Epidermal melanocyte (primary cell): ENCODE data around the gene AKAP13.
"Not testable (repeated sequence)": the region's sequence is repeated elsewhere in the genome, so short reads cannot be mapped to it uniquely, and the experiment has no call there.

Source experiments
- DNase-seq: peaks from one replicate; pipeline ENCODE4 v3.0.0; 2011; ENCODE audit warnings: low spot score; ENCODE audit not compliant: insufficient read length

AKAP13 gene

DNA sequence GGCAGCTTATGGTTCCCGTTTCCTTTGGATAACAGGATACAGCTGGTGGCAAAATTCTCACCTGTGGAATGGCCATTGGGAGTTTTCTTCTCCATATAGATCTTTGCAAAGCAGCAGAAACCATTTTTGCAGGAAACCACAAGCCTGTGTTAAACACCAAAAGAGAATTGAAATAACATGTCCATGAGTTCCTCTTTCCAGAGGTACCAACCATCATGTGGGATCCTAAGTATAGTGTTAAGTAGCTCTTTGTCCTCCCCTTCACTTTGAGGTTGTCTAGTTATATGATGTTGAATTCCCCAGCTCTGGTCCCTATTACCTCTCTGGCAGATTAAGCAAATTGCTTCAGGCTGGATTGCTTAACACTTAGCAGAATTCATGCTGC is 94.9 kb downstream of the AKAP13 start:
- DNase-seq, result no peak

DNA sequence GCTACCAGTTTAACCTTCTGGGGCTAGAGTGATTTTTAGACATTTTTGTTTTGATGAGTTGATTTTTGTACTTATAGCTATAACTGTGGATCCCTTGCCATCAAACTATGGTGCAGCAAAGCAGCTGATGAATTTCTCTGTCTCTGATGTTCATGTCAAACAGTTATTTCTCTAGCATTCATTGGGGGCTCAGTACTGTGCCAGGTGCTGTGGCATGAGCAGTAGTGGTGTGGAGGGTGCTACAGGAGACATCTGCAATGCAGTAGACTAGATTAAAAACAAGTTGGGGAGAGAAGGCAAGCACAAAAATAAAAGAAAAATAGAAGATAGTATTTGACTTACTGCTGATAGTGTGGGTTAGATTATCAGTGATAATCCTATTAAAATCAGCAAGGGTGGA is 95.3 kb downstream of the AKAP13 start:
- DNase-seq, result no peak

DNA sequence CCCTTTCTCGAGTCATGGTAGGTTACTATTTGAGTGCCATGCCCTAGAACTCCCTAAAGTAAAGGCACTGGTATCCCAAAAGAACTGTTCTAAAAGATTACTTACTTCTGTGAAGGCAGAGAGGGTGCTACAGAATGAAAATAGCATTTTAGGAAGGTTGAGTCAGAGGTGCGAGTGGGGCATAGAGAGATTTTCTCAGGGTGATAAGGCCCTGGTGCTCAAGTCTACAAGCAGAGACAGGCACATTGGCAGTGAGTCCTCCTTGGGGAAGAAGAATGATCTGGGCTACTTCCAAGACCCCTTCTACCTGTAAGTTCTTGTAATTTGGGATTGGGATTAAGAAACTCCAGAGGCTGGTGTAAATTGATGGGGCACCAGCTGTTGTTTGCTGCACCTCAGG is 96.7 kb downstream of the AKAP13 start:
- no peak for DNase-seq

DNA sequence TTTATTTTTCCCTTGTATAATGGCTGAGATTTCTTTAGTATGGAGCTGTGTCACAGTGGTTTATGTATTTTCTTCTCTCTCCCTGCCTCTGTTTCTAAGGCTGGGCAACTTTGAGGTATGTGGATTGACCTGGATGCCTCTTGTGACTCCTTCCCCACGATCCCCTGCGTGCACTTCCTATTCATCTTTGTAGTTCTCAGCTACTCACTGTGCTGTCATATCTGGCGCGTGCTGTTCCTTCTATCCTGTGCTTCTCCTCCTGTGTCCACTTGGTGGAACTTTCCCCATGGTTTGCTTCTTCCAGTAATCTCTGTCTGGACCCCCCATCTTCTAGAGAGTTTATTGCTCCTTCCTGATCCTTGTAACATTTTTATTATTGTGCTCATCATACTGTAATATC is 97.3 kb downstream of the AKAP13 start:
- DNase-seq, result no peak

DNA sequence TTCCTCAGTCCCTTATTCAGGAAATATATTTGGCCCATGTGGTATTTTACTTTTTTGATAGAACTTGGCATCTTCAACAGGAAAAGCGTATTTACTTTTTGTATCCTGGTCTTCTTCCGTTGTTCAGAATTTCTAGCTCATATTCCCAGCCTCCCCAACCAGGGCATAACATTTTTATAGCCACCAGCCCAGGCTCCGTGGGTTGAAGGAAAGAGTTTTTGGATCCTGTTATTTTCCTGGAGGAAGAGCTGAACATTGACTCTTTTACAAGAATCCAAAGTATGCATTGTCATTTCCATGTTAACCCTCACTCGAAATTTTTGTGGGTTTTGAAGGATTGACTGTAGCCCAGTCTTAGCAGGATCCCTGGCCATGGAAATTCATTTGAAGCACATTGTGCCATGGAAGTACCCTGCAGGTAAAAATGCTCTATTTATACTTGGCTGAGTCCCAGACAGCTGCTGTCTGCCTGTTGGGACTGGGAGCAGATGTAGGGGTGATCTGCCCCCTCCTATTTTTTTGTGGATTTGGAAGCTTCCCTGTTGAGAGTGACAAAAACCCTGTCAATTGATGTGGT is 98.8 kb downstream of the AKAP13 start:
- DNase-seq, result peak; percentile 67

DNA sequence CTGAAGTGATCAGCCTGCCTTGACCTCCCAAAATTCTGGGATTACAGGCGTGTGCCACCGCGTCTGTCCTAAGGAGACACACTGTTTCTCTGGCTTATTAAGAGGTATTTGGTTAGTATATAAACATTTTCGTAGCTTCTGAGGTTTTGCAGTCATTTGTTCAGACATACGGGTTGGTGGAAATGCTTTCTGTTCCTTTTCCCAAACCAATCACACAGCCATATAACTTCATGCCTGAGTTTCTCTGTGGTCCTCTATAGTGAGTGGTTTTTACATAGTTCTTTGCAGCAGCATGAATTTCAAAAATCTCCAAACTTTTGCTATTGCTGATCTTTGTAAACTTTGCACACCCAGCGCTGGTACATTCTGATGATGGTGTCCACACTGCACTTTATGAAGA is 100.5 kb downstream of the AKAP13 start:
- DNase-seq, result no peak

DNA sequence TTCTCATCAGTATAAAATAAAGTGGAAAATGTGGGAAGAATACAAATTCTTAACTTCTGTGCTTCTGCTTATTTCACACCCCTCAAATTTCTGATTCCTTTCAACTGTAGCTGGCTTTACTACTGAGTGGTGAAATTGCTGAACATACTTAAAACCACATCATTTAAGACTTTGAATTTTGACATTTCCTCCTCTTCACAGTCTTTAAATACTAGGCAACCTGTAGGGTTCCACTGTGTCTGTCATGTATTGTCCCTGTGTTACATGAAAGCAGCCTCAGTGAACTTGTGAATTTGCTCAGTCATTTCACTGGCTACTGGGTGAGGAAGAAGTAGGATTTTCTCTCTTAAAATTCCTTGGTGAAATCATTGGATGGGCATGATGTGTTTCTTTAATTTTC is 101.1 kb downstream of the AKAP13 start:
- DNase-seq, result not testable (repeated sequence)

DNA sequence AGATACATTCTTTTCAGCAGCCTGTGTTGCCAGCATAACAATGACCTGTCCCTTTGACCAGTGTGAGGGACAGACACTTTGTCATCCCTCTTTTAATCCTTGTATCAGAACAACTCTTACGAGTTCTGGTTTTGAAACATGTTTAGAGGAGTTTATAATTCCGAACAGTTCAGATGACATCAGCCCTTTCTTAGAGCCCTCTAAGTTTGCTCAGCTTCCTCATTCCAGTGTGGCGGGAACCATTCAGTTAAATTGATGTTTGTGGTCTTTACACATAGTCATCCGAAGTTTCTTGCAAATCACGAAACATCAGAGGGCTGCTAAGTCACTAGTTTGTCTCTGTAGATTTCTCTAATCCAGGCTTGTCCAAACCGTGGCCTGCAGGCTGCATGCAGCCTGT is 102.5 kb downstream of the AKAP13 start:
- DNase-seq, result no peak

DNA sequence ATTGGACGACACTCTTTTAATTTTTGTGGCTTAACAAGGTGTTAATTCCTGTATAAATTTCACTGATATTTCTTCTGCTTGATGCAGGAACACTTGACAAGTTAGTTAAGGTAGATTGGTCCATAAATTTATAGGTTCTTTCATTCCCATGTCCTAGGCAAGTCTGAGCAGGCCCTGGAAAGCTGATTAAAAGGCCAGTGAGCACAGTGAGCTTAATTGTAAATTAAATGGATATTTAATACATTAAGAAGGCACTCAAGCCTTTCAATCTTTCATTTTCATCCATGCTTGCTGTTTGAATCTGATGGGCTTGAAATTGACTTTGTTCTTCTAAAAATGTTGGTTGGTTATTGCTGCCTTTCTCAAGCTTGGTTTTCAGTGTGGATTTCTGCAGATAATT is 103.6 kb downstream of the AKAP13 start:
- not testable (repeated sequence) for DNase-seq

DNA sequence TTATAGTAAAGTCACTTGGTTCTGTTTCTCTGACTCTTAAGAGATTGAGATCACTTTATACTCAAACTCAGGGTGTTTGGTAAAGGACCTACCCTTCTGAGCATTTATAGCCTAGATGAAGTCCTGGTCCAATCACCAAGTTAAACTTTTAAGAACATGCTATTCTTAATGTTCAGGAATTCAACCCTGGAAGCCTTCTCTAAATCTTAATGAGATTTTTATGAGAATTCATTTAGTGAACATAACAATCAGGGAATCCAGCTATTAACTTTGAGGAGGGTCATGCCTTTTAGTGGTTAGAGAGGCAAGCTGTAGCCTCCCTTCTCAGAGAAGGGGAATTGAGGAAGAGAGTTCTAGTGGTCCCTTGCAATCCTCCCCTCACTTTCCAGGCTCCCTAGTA is 104.5 kb downstream of the AKAP13 start:
- not testable (repeated sequence) for DNase-seq

DNA sequence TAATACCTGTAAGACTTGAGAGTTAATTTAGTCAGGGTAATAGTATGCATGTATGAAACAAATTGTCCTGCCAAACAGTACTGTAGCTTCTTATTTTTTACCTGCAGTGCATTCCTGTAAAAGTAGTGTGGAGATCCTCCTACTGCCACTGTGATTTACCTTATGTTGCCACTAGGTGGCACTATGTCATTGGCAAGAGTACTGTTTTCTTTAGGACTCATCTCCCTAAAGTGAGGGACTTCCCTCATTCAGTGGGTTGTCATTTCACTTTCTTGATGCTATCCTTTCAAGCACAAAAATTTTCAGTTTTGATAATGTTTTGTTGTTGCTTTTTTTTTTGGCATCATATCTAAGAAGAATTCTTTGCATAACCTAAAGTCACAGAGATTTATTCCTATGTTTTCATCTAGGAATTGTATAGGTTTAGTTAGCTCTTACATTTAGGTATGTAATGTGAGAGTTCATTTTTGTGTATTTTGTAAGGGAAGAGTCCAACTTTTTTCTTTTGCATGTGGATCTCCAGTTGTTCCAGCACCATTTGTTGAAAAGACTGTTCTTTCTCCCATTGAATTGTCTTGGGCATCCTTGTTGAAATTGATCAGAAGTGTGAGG is 105.7 kb downstream of the AKAP13 start:
- peak; percentile 65 for DNase-seq

DNA sequence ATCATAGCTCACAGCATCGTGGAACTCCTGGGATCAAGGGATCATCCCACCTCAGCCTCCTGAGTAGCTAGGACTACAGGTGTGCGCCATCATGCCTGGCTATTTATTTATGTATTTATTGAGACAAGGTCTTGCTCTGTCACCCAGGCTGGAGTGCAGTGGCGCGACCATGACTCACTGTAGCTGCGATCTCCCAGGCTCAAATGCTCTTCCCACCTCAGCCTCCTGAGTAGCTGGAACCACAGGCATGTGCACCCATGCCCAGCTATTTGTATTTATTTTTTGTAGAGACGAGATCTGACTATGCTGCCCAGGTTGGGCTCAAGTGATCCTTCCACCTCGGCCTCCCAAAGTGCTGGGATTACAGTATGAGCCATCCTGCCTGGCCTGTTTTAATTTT is 107.4 kb downstream of the AKAP13 start:
- not testable (repeated sequence) for DNase-seq

DNA sequence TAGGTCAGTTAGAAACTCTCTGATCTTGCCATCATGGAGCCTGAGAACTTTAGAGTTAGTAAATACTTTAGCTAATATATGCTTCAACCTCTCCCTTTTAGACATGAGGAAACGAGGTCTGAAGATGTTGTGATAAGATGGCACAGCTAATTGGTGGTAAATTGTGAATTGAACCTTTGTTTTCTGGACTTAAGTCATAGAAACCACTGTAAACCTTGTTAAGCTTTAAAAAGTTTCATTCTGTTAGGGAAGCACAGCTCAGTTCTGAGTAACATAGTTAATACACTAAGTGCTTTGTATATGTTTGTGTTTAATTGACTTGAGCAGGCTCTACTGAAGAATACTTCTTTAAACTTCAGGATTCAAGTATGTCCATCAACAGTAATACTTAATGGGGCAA is 108.6 kb downstream of the AKAP13 start:
- DNase-seq, result peak; percentile 68

DNA sequence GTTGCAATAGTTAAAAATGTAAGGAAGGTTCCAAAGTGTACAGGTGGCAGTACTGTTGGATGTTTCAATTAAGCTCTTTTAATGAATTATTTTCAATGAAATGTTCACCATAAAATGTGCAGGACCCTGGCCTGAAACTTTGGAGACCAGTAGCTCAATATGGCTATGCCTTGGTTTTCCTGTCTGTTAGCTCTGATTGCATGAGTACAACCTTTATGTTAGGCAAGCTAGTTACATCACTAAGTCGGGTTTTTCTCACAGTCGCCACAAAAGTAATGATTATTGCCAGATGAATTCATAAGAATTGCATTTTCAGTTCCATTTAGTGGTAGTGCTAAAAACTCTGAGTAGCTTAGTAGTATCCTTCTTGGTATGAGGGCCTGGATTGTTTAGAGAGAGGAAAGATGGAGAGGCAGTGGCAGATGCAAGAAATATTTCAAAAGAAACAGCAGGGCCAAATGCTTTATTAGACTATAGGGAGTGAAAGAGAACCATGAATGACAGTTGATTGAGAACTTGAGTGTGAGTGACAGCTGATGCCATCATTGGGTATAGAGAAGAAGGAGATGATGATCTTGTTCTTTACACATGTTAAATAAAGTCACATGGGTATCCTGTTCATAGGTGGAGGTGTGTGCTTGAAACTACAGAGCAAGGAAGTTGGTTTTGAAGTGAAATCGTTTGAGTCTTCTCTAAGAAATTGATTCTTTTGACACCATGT is 109.5 kb downstream of the AKAP13 start:
- DNase-seq, result no peak

DNA sequence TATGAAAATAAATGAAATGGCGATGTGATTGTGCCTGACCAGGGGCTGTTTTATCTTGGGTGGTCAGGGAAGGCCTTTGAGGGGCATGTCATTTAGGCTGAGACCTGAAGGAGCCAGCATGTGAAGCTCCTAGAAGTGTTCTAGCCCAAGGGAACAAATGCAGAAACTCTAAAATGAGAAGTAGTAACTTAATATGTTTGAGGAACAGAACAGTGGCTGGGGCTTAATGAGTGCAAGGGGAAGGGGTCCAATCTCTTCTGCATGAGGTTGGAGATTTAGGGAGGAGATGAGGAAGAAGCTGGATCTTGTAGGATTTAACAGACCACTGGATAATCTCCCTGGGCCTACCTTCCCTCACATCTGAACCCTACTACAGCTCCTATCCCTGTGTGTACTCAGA is 110.5 kb downstream of the AKAP13 start:
- DNase-seq, result no peak

DNA sequence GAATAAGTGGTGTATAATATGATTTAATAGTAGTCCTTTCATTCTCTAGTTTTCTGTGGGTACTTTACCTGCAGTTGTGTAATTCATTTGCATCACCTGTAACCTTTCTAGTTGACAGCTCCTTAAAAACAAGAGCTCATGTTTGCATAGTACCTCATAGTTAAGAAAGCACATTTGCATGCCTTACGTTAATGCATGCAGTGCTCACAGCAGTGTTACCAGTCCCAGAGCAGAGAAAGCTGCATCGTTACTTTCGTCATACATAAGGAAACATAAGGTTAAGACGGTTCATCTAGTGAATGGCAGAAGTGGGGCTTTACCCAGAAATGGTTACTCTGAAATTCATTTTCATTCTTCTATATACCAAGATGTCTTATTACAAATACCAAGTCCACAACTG is 111.3 kb downstream of the AKAP13 start:
- no peak for DNase-seq

DNA sequence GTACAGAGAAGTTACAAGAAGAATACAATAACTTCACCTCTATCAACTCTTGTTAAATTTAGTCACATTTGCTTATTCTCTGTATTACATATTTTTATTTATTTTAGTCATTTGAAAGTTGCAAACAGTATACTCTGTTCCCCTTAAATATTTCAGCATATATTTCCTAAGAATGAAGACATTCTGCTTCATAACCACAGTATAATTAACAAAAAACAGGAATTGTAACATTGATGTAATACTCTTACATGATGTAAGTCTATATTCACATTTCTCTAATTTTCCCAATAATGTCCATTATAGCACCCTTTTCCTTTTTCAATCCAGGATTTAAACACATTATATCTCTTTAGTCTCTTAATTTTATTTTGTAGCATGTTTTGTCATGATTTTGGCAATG is 112.0 kb downstream of the AKAP13 start:
- DNase-seq, result no peak

DNA sequence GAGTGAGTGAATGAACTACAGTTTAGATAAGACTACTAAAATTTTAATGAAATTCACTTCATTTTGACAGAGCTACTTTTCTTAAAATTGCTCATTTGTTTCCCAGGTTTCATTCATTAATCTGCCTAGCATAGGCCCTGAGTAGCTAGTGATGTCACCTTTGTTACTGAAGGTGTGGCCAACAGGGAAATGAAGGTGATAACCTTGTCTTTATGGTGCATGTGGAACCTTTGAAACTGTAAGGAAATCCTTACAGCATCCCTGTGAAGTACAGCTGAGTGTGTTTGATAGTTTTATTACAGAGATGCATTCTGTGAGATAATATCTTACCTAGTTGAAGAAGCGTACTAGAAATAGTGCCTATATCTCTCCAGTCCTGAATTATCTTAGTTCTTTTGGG is 112.9 kb downstream of the AKAP13 start:
- DNase-seq, result no peak

DNA sequence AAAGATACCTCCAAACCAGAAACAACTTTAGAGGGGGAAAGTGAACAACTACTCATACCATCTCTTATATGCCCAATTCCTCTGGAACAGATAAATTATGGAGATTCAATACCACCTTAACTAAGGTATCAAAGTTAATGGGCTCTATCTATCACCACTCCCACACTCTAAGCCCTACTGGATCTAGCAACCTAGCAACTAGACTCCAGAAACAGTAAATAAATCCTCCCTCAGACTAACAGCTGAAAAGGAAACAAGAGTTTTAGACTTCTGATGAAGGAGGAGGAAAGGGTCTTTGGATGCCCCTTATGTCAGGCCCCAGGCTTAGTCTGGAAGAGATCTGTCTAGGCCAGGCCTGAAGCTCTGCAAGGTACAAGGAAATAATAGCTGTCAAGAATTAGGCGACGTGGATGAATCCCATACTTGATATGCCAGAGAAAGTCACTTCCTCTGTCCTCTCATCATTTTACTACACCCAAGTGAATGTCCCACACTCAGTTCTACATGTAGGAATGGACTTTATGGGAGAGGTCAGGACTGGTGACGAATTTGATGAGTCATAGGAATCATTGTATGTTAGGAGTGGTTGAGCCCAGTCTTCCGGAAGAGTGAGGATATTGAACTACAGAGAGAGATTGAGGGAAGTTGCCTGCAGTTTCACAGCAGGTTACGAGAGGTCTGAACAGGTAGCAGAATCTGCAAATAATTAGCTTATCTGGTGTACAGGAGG is 113.8 kb downstream of the AKAP13 start:
- no peak for DNase-seq

DNA sequence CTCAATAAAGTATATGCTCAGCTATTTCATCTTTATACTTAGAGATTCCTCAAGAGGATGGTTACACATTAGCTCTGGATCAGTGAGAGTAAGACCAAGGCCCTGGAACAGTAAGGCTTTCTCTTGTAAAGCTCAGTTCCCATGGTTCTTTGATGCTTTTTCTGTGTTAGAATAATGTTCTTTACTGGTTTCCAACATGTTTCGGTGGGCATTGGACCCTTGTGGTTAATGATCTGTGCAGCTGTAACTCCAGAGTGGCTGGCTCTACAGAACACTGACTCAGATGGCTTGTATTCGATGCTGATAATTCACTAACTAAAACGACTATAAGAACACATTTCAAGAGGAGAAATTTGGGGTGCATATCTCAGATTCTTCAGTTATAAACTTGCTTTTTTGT is 114.7 kb downstream of the AKAP13 start:
- DNase-seq, result no peak

DNA sequence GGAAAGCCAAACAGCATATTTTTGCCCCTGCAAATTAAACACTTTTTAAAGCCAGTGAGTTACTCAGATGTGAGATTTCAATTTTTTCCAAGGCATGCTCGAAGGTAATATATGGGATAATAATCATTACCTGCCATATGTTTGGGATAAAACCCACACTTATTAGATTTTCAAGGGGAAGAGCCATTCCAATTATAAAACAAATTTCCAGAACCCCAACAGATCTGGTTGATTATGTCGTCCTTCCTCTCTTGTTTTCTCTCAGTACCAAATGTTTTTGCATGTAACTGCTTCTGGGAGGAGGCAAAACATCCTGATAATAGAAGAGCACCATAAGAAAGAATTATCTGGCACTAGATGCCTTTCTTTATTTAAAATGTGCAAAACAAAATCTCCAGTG is 115.1 kb downstream of the AKAP13 start:
- no peak for DNase-seq

DNA sequence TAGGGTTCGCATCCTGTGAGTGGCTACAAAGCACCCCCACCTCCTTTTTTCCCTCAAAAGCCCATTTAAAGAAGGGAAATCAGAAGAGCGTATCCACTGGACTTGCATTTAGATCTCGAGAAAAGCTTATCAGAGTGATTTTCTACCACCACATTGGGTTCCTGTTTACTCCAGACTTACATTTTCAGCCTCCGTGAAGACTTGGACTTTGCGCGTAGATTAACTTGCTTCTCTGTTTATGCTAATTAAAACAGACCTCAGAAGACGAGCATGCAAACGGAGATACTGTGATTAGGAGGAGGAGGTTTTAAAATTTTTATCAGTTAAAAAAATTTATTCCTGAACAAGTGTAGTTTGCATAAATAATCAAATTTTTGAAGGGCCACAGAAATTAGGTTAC is 115.7 kb downstream of the AKAP13 start:
- DNase-seq, result no peak
